ENCODE results near the gene LCLAT1.

LCLAT1 gene

DNA sequence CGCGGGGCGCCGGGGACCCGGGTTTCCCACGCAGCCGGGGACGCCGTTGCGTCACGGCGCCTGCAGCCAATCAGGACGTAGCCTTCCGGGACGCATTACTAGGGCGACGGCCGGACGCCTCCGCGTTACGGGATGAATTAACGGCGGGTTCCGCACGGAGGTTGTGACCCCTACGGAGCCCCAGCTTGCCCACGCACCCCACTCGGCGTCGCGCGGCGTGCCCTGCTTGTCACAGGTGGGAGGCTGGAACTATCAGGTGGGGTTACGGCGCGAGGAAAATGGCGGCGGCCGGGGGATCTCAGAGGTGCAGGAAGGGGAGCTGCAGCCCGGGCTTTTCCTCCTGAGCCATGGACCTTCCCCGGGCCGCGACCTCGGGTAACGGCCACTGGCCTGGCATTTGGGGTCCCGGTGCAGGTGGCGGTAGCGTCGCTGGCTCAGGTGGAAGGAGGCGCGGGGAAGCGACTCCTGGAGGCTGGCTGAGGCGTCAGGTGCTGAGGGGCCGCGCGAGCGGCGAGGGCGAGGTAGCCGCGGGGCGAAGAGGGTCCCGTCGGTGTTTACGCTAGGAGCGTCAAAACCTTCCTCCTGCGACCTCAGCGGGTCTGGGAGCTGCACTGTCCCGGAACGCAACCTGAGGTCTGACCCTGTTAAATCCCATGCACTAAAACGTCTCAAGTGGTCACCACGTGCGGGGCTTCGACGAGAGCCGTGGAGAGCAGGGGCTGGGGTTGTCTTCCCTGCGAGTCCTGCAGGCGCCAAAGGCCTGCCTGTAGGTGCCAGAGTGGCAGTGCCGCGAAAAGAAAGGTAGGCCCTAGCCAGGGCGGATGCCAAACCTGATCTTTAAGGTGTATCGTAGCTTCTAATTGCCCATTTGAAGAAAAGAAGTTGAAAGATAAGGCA is at the start of gene LCLAT1:
LCLAT1 (plus strand) TSS at position 98 of the 897 bp plus-strand sequence. CDS start 78,345 bp downstream, outside the sequence.
- FAIRE-seq, result no peak

DNA sequence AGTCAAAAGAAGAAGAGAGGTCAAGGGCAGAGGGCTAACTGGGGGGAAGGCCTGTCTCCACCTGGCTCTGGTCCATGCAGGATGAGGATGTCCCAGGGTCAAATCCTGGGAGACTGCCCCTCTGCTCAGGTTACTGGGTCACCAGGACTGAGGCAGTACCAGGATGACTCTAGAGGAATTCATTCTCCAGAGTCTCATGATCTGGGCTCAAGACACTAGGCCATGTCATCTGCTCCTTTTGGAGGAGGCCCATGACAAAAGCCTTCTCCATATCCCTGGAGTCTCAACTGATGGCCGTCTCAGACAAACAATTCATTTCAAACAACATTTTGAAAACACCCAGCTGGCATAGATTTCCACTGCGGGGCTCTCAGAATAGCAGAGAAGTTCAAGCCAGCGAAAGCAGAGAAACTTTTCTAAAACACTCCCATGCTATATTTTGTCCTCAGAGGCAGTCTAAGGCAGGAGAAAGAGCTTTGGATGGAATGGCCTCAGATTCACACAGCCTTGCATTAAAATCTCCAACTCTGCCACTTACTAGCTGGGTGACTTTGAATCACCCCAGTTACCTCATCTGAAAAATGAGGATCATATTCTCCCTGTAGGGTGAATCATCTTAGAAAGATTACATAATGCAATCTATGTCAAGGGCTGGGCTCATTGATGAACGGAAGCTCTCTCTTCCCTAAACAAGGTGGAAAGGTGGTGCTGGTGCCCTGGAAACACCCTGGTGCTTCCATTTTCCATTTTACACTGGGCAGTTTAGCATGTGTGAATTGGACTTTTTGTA is 48.8 kb upstream of the LCLAT1 start:
- no peak for FAIRE-seq

DNA sequence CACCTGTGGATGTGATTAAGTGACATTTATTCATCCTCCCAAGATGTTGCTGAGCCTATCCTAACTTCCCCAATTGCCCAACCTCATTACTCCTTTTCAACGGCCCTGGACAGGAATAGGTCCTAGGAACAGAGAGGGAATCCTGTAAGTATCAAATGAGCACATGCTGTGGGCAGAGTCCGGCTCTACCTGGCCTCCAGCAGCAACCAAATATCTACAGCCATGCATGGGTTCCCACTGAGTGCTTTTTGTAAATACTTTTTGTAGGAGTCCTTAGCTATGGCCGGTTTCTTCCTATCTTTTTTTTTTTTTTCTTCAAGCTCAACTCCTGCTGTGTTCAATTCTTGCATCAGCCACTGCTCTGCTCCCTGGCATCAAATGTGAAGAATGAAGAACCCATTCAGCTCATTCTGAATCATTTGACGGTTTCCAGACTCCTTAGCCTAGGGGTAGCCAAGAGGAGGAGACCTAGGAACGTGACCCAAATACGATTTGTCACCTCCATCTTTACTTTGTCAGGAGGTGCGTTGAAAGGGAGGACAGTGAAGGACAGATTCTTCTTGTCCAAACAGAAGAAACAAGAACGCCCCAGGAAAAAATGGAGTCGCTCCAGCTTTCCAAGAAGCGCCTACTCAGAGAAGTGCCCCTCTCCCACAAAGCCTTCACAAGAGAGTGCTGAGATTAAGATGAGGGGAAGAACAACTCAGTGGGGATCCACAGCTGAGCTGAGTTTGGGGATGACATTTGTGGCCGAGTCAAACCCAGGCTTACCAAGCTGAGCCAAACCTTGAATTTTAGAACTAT is 46.7 kb upstream of the LCLAT1 start:
- FAIRE-seq, result no peak

GRCh38 chr2:30402441-30403182 is 44.4 kb upstream of the LCLAT1 start:
- FAIRE-seq, result no peak

DNA sequence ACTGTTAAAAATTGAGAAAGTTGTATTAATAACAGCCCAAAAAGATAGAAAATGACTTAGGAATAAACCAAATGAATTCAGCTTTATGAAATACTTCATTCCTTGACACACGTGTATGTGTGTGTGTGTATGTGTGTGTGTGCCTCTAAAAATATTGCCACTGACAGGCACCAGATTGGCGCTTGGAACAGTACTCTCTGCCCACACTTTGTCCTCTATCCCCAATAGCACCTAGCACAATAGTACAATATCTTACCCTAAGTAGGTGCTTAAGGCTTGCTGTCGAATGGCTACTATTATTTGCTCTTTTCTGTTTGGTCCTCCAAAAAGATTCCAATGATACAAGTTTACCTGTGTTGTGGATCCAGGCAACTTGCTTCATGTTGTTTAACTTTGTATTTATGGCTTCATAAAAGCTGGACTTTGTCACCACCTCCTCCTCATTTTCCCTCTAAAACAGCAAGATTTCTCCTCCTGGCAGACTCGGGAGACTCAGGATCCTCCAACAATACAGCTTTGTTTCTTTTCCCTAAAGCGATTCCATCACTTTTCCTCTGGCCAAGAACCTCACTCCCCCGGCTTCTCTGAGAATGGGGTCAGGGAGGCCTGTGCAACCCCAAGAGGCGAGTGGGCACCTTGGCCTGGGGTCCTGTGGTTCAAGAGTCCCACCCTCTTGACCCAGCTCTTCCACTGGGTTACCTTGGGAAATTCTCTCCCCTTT is 43.3 kb upstream of the LCLAT1 start:
- FAIRE-seq, result no peak

- no peak for FAIRE-seq
Measured at GRCh38 chr2:30404319-30405259, 42.5 kb upstream of the LCLAT1 start.

DNA sequence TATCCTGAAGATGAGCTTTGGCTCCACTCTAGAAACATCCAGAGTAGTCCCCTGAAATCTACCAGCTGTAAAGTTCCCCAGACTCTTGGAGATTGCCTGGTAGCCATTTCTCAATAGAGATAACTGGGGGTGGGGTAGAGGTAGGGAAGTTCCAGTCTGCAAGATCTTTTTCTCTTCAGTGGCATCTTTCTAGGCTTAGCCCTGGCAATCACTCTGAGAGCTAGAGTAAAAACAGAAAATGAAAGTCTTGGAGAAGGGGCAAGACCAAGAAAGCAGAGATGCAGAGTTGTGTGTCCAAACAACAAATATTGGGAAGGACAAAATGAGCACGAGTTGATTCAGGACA is 41.8 kb upstream of the LCLAT1 start:
- FAIRE-seq, result no peak

- no peak for FAIRE-seq
Measured at GRCh38 chr2:30406853-30407252, 40.2 kb upstream of the LCLAT1 start.

DNA sequence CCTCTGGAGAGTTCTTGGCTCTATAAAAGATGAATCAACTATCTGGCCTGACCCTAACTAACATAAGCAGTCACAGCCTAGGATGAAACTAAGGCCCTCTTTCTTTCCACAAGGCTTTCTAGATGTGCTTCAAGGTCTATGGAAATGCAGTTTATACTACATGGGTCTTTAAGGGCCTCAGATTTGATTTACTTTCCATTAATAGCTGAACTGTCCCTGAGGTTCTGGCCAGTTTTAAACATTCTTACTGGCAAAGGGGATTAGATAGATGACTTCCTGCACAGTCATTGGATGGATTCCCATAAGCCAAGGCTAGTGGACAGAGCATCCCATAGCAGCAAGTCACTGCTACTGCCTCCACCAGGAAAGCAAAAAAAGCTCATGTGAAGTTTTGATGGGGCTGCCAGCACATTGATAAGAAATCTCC is 38.1 kb upstream of the LCLAT1 start:
- FAIRE-seq, result no peak

DNA sequence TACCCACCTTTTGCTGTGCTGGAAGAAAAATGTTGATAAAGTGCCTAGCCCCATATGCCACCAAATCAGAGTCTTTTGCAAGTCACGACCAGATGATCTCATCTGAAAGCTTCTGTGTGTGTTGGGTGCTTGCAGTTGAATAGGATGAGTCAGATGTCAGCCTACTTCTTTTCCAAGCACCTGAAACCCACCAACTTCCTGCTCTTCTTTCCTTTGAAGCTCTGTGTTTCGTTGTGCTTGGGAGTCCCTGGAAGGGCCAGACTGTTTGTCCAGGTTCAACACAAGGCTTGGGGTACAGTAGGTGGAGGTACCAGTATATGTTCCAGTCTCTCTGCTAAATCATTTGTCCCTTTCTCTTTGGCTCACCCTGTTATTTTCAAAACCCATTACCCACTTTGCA is 36.8 kb upstream of the LCLAT1 start:
- no peak for FAIRE-seq

- FAIRE-seq, result no peak
Measured at GRCh38 chr2:30412047-30412683, 34.9 kb upstream of the LCLAT1 start.

GRCh38 chr2:30412684-30413570 is 34.1 kb upstream of the LCLAT1 start:
- FAIRE-seq, result no peak

DNA sequence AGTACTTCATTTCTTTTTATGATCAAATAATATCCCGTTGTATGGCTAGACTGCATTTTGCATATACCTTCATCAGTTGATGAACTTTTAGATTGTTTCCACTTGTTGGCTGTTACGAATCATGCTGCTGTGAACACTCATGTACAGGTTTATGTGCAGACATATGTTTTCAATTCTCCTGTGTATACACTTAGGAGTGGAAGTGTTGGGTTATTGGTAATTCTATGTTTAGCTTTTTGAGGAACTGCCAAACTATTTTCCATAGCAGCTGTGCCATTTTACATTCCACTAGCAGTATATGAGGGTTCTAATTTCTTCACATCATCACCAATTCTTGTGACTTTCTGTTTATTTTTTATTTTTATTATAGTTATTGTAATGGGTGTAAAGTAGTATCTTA is 32.1 kb upstream of the LCLAT1 start:
- no peak for FAIRE-seq

GRCh38 chr2:30417253-30417652 is 29.8 kb upstream of the LCLAT1 start:
- FAIRE-seq, result no peak

DNA sequence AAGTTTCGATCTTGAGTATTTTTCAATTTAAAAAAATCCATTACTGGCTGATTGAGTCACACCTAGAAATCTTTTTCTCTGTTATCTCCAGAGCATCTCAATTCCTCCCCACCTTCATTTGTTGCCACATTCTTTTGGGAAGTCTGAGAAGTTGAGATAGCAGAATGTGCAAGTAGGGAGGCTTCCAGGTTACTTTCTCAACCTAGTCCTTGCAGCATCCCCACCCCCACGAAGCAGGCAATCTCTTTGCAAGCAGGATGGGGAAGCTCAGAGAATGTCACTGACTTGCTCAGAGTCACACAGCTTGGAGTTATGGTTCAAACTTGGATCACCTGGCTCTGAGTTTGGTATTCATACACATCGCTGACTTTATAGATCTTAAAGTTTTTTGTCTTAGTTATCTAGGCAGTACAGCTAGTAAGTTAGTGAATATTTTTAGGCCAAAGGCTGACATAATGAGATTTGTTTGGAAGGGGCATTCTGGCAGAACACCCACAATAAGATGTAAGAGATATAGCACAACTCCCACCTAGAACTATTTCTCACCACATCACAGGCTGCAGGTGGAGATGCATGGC is 25.9 kb upstream of the LCLAT1 start:
- no peak for FAIRE-seq

DNA sequence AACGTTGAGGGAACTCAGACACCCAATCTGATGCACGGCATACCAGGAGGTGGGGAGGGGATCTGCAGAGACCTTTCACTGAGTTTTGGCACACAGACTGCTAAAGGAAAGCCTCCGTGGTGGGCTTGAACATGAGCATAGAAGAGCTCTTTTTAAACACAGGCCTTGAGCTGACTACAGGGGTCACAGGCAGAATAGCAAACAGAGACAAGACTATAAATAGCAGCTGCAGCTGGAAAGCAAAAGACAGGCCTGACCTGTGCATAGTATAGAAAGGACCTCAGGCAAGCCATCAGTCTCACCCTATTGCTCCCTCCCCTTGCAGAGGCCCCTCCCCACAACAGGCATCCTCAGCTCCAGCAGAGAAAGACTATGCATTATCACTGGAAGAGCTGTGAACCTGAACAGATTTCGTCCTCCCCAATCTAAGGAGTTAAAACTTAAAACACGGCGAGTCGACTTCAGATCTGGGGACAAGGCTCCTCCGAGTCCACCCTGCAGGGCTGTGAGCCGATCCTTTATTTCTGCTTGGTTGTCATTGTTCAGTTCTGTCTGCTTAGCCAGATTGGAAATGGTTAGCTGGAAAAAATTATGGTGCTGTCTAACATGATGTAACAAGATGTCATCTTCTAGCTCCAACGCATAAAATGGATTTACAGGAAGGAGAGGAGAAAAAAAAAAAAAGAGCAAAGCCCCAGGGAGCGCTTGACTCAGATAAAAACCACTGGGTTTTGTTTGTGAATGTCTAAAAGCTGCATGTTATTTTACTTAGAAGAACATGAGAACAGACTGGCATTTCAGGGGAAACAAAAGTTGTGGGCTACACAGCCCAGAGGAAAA is 25.2 kb upstream of the LCLAT1 start:
- no peak for FAIRE-seq

- no peak for FAIRE-seq
Measured at GRCh38 chr2:30422444-30423040, 24.5 kb upstream of the LCLAT1 start.
